Measurements from ENCODE around the gene RASL12.

DNA sequence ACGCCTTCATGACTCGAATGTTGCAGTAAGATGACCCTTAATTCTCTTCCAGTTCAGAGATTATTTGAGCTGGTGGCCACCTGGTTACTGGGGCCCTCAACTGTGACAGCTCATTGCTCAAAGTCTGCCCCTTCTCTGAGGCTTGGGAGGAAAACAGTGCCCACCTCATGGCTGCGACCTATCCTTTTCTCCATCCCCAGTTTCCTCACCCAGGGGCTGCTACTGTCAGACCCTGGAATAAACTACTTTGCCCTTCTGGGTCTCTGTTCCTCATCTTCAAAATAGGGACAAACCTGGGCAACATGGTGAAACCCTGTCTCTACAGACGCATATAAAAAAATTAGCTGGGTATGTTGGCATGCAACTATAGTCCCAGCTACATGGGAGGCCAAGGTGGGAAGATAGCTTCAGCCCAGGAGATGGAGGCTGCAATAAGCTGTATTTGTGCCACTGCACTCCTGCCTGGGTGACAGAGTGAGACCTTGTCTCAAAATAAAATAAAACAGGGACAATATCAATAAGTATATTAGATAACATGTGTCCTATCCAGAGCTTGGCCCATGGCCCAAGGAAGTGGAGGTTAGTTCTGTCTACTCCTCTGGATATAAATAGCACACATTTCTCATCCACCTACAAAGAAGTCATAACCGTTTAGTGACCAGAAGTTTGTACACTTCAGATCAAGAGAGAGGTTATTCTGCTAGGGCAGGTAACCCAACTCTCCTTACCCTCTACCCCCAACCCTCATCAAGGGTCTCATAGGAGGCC is 2.2 kb upstream of the RASL12 start:
- no peak for TF ChIP-seq POLR2A (IDR thresholded peaks at IDR 0.05)
- no peak for TF ChIP-seq CTCF (IDR thresholded peaks at IDR 0.05)

All from esophagus squamous epithelium (tissue), 4 donors.